GM12875 (cell line): ENCODE results near the gene ABCC9.

Experiments
- H3K4me3 ChIP-seq: one replicate; pipeline ENCODE4 v1.5.1; 2011; ENCODE audit warnings: low read depth, low read length, control low read depth
- TF ChIP-seq, protein P1 (sequence below): IDR thresholded peaks from 2 replicates; pipeline ENCODE4 v1.5.1; 2011; ENCODE audit warnings: low read depth, mild to moderate bottlenecking, control low read depth, inconsistent platforms, low read length, moderate library complexity, borderline replicate concordance; ENCODE audit not compliant: insufficient read depth

Gene ABCC9

GRCh38 chr12:21839776-21840175 is 101.5 kb downstream of the ABCC9 start:
- TF ChIP-seq, protein P1, sequence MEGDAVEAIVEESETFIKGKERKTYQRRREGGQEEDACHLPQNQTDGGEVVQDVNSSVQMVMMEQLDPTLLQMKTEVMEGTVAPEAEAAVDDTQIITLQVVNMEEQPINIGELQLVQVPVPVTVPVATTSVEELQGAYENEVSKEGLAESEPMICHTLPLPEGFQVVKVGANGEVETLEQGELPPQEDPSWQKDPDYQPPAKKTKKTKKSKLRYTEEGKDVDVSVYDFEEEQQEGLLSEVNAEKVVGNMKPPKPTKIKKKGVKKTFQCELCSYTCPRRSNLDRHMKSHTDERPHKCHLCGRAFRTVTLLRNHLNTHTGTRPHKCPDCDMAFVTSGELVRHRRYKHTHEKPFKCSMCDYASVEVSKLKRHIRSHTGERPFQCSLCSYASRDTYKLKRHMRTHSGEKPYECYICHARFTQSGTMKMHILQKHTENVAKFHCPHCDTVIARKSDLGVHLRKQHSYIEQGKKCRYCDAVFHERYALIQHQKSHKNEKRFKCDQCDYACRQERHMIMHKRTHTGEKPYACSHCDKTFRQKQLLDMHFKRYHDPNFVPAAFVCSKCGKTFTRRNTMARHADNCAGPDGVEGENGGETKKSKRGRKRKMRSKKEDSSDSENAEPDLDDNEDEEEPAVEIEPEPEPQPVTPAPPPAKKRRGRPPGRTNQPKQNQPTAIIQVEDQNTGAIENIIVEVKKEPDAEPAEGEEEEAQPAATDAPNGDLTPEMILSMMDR = no peak
- no peak overlapping the region for H3K4me3 ChIP-seq

- TF ChIP-seq, protein P1 = no peak
- H3K4me3 ChIP-seq = no peak overlapping the region
Measured at GRCh38 chr12:21837847-21838246, 103.4 kb downstream of the ABCC9 start.

DNA sequence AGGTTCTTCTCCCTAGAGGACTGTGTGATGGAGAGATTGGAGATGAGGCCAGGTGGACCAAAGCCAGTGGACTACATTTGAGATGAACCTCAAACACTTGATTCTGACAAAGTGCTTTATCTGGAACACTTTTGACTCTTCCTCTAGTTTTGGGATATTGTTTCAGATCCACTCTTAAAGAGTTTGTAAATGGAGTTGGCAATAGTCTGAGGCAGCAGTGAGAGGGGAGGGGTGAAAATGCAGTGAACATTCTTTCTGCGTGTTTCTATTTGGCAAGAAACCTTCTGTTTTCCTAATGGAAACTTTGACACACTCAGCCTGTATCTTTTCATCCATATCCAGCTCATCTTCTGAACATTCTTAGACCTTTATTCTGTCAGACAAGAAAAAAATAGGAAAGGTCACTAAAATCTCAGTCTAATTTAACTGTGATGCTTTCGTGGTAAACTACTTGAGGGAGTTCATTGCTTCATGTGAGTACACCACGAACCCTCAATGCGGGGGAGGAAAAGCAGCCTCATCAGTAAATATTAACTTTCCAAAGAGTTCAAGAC is 109.4 kb downstream of the ABCC9 start:
- H3K4me3 ChIP-seq = no peak overlapping the region
- TF ChIP-seq, protein P1 = no peak

DNA sequence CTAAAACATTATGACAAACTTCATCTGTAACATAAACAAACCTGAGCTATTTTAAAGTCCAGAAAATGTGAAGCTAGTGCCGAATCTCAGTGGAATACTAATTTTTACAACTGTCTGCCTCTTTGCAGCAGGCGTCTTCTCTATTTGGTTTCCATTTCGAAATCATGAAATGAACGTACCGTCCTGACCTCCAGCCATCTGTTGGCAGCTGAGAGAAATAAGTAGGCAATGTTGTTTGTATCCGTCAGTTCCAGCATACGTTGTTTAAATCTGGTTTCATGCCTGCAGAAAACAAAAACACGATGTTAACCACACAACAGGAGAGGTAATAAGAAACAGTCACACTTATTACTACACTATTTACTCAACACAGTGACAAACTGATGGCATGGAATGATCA is 112.4 kb downstream of the ABCC9 start:
- H3K4me3 ChIP-seq = no peak overlapping the region
- TF ChIP-seq, protein P1 = no peak

DNA sequence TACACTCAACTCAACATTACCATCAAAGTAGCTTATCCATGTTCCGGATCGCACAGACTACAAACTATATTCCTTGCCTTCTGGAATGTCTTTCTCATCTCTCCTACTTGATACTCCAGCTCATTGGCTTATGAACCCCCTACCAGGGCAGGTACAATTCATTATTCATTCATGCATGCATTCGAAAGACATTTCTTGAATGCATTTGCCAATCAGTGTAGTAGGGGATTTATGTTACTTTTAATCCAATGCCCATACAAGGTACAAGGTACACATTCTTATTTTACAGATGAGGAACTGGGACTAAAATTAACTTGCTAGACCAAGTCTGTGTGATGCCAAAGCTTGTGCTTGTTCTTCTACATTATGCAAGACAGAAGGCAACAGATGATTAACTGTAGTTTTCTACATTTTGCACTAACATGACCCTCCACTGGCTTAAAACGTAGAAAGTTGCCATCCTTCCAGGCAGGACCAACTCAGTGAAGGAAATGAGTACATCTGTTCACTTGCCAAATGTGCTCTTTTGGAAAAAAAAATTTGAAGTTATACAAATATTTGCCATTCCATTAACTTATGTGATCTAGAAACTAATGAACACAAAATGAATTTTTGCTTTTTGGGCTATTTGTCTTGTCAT is 113.0 kb downstream of the ABCC9 start:
- no peak overlapping the region for H3K4me3 ChIP-seq
- TF ChIP-seq, protein P1 = no peak

- TF ChIP-seq, protein P1 = no peak
- H3K4me3 ChIP-seq = no peak overlapping the region
Measured at GRCh38 chr12:21827083-21827482, 114.1 kb downstream of the ABCC9 start.

DNA sequence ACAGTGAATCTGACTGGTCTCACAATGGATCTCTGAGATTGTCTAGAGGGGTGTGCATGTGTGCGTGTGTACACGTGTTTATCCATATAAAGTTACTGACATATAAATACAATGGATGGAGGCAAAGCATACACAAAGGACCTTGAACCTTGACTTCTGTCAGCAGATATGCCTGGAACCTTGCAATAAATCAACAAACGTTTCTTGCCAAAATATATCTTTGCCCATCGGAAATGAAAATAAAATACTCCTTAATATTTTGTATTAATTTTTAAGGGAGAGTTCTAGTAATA is 114.7 kb downstream of the ABCC9 start:
- no peak overlapping the region for H3K4me3 ChIP-seq
- TF ChIP-seq, protein P1 = no peak
